GM23338 (cell line): ENCODE data around the gene IDUA. TPM values are rescaled to one million over a fixed set of nuclear protein-coding genes. Genes with fewer than 3 reads are reported as not detected.

Experiments
- ATAC-seq: fragments of 200-7000 bp; cut with Tn5 transposase; 3 replicates; pipeline ENCODE4 v1.9.1; 2020
- DNase-seq: peaks from one replicate; pipeline ENCODE4 v3.0.0-alpha.2; 2015; ENCODE audit warnings: low spot score
- H2AFZ ChIP-seq: fragments of 200-600 bp; sonication (generic); 2 replicates; pipeline ENCODE4 v1.8.0; 2016; ENCODE audit warnings: antibody characterized with exemption, mild to moderate bottlenecking, moderate library complexity
- H3F3A ChIP-seq: fragments of 200-600 bp; sonication (generic); replicated peaks from 2 replicates; pipeline ENCODE4 v1.8.0; 2017; ENCODE audit warnings: antibody characterized with exemption, mixed run types, low read depth
- H3K27ac ChIP-seq: fragments of 200-600 bp; sonication (generic); 2 replicates; pipeline ENCODE4 v1.6.1; 2016; ENCODE audit warnings: low read depth
- H3K27me3 ChIP-seq: fragments of 200-600 bp; sonication (generic); 2 replicates; pipeline ENCODE4 v1.8.0; 2016; ENCODE audit warnings: mild to moderate bottlenecking, mixed run types, moderate library complexity; ENCODE audit not compliant: insufficient read depth
- H3K36me3 ChIP-seq: fragments of 200-600 bp; sonication (generic); 2 replicates; pipeline ENCODE4 v1.8.0; 2016; ENCODE audit warnings: mild to moderate bottlenecking; ENCODE audit not compliant: insufficient read depth
- H3K4me1 ChIP-seq: fragments of 200-600 bp; sonication (generic); 2 replicates; pipeline ENCODE4 v1.8.0; 2016; ENCODE audit warnings: mild to moderate bottlenecking, moderate library complexity; ENCODE audit not compliant: insufficient read depth
- H3K4me2 ChIP-seq: fragments of 200-600 bp; sonication (generic); 2 replicates; pipeline ENCODE4 v1.7.1; 2017; ENCODE audit warnings: mixed run types
- H3K4me3 ChIP-seq: fragments of 200-600 bp; sonication (generic); 2 replicates; pipeline ENCODE4 v1.6.1; 2016; ENCODE audit warnings: mixed run types
- H3K79me2 ChIP-seq: fragments of 200-600 bp; sonication (generic); replicated peaks from 2 replicates; pipeline ENCODE4 v1.8.0; 2017; ENCODE audit warnings: mild to moderate bottlenecking; ENCODE audit not compliant: insufficient read depth
- H3K9me2 ChIP-seq: fragments of 200-600 bp; sonication (generic); 2 replicates; pipeline ENCODE4 v1.8.0; 2017; ENCODE audit not compliant: insufficient read depth
- H4K20me1 ChIP-seq: fragments of 200-600 bp; sonication (generic); replicated peaks from 2 replicates; pipeline ENCODE4 v1.8.0; 2017; ENCODE audit warnings: mild to moderate bottlenecking; ENCODE audit not compliant: insufficient read depth
- H3K27ac Mint-ChIP-seq: 2 replicates; pipeline ENCODE4 v1.8.0; 2020; ENCODE audit warnings: inconsistent platforms, mild to moderate bottlenecking, moderate library complexity, mixed read lengths
- H3K27me3 Mint-ChIP-seq: 3 replicates; pipeline ENCODE4 v1.8.0; 2022; ENCODE audit warnings: low read depth, mild to moderate bottlenecking, moderate library complexity, mixed read lengths, inconsistent platforms; ENCODE audit not compliant: insufficient read depth, poor library complexity
- H3K36me3 Mint-ChIP-seq: 3 replicates; pipeline ENCODE4 v1.8.0; 2021; ENCODE audit warnings: low read depth, mild to moderate bottlenecking, inconsistent platforms, moderate library complexity, mixed read lengths
- H3K4me1 Mint-ChIP-seq: 3 replicates; pipeline ENCODE4 v1.8.0; 2020; ENCODE audit warnings: mild to moderate bottlenecking, inconsistent platforms, mixed read lengths
- H3K4me3 Mint-ChIP-seq: 3 replicates; pipeline ENCODE4 v1.8.0; 2021; ENCODE audit warnings: moderate library complexity, mild to moderate bottlenecking, inconsistent platforms, mixed read lengths
- H3K9me3 Mint-ChIP-seq: 3 replicates; pipeline ENCODE4 v1.8.0; 2020; ENCODE audit warnings: moderate library complexity, mild to moderate bottlenecking, inconsistent platforms, mixed read lengths
- CREB1 ChIP-seq: fragments of 250-450 bp; sonication (Bioruptor Pico); IDR thresholded peaks from 2 replicates; pipeline ENCODE4 v1.5.0; 2020; ENCODE audit warnings: low read depth, mild to moderate bottlenecking, moderate library complexity
- CTCF ChIP-seq, 2 experiments: fragments of 200-600 bp in 1 of 2; sonication (generic) in 1 of 2; conservative IDR thresholded peaks; 2 replicates each; pipeline versions ENCODE4 v1.5.1 to v1.6.1; 2016 to 2017; ENCODE audit warnings: antibody characterized with exemption in 2 of 2, low read depth in 2 of 2, mild to moderate bottlenecking in 2 of 2, moderate library complexity in 1 of 2
- ETS1 ChIP-seq: IDR thresholded peaks from 2 replicates; pipeline ENCODE4 v1.6.1; 2016; ENCODE audit warnings: antibody characterized with exemption
- EZH2 ChIP-seq: fragments of 200-600 bp; sonication (generic); IDR thresholded peaks from one replicate; pipeline ENCODE4 v1.8.0; 2017; ENCODE audit warnings: antibody characterized with exemption, mild to moderate bottlenecking, low read depth; ENCODE audit not compliant: unreplicated experiment
- JUNB ChIP-seq: IDR thresholded peaks from one replicate; pipeline ENCODE4 v1.6.1; 2016; ENCODE audit warnings: antibody characterized with exemption; ENCODE audit not compliant: unreplicated experiment
- NANOG ChIP-seq: IDR thresholded peaks from 2 replicates; pipeline ENCODE4 v1.6.1; 2016; ENCODE audit warnings: antibody characterized with exemption, borderline replicate concordance
- POLR2AphosphoS5 ChIP-seq: IDR thresholded peaks from 2 replicates; pipeline ENCODE4 v1.6.1; 2016; ENCODE audit warnings: antibody characterized with exemption, low read depth
- REST ChIP-seq: IDR thresholded peaks from one replicate; pipeline ENCODE4 v1.6.1; 2018; ENCODE audit warnings: antibody characterized with exemption; ENCODE audit not compliant: unreplicated experiment
- STAT1 ChIP-seq: IDR thresholded peaks from one replicate; pipeline ENCODE4 v1.6.1; 2016; ENCODE audit warnings: antibody characterized with exemption; ENCODE audit not compliant: unreplicated experiment
- ZNF114 ChIP-seq: fragments of 250-450 bp; sonication (Bioruptor Pico); IDR thresholded peaks from 2 replicates; pipeline ENCODE4 v1.5.0; 2020; ENCODE audit warnings: mild to moderate bottlenecking, moderate library complexity
- ZNF331 ChIP-seq: fragments of 250-450 bp; sonication (Bioruptor Pico); IDR thresholded peaks from 2 replicates; pipeline ENCODE4 v1.5.0; 2020; ENCODE audit warnings: low read depth, mild to moderate bottlenecking, moderate library complexity
- polyA plus RNA-seq: library from polyadenylated mRNA; unstranded; fragments of >200 nt; fragmentation: Nextera tagmentation; extraction: Ambion mirVana; gene quantifications from 2 replicates; pipeline ENCODE4 v1.2.1, GENCODE V29; 2016
- total RNA-seq: library from RNA; depleted of rRNA; stranded (reverse); fragments of >200 nt; shearing (Covaris generic); gene quantifications from 2 replicates; pipeline ENCODE4 v1.2.3, GENCODE V29; 2014
- TF ChIP-seq, protein P1 (sequence below): fragments of 250-450 bp; sonication (Bioruptor Pico); IDR thresholded peaks from 2 replicates; pipeline ENCODE4 v1.5.0; 2020; ENCODE audit warnings: mild to moderate bottlenecking, moderate library complexity

IDUA gene
- total and polyA plus RNA-seq, 2 experiments from 2014 or later, result 1.3 to 6.1 TPM

- Histone ChIP-seq H3F3A (no peaks in the 10 kb centered on the region), H3K4me3 (no peak overlapping the region), H3K79me2 (no peaks in the 10 kb centered on the region), H4K20me1 (no peaks in the 10 kb centered on the region), H3K4me2 (no peak overlapping the region), H3K27me3 (no peaks in the 10 kb centered on the region), H3K36me3 (no peaks in the 10 kb centered on the region), H3K4me1 (no peaks in the 10 kb centered on the region), H3K27ac (no peak overlapping the region), H3K9me2 (no peaks in the 10 kb centered on the region), H2AFZ (no peak overlapping the region)
- Mint-ChIP-seq H3K27ac (no peak overlapping the region), H3K4me1 (peaks cover 13% of the 10 kb centered on the region), H3K36me3 (peaks cover 3% of the 10 kb centered on the region; the same call in 1 of the 3 replicates), H3K27me3 (peaks cover 18% of the 10 kb centered on the region), H3K4me3 (no peak overlapping the region), H3K9me3 (peaks cover 3% of the 10 kb centered on the region; the same call in 2 of the 3 replicates)
- TF ChIP-seq CTCF (conservative IDR thresholded peaks at IDR 0.05; ENCODE audit: low read depth in 2 of 2) (no peak), EZH2 (no peak), JUNB (no peak), ZNF331 (no peak), ZNF114 (CRISPR knock-in tag) (no peak), POLR2AphosphoS5 (no peak), ETS1 (no peak), NANOG (no peak), STAT1 (no peak), REST (no peak), CREB1 (CRISPR knock-in tag) (no peak)
- TF ChIP-seq, protein P1, sequence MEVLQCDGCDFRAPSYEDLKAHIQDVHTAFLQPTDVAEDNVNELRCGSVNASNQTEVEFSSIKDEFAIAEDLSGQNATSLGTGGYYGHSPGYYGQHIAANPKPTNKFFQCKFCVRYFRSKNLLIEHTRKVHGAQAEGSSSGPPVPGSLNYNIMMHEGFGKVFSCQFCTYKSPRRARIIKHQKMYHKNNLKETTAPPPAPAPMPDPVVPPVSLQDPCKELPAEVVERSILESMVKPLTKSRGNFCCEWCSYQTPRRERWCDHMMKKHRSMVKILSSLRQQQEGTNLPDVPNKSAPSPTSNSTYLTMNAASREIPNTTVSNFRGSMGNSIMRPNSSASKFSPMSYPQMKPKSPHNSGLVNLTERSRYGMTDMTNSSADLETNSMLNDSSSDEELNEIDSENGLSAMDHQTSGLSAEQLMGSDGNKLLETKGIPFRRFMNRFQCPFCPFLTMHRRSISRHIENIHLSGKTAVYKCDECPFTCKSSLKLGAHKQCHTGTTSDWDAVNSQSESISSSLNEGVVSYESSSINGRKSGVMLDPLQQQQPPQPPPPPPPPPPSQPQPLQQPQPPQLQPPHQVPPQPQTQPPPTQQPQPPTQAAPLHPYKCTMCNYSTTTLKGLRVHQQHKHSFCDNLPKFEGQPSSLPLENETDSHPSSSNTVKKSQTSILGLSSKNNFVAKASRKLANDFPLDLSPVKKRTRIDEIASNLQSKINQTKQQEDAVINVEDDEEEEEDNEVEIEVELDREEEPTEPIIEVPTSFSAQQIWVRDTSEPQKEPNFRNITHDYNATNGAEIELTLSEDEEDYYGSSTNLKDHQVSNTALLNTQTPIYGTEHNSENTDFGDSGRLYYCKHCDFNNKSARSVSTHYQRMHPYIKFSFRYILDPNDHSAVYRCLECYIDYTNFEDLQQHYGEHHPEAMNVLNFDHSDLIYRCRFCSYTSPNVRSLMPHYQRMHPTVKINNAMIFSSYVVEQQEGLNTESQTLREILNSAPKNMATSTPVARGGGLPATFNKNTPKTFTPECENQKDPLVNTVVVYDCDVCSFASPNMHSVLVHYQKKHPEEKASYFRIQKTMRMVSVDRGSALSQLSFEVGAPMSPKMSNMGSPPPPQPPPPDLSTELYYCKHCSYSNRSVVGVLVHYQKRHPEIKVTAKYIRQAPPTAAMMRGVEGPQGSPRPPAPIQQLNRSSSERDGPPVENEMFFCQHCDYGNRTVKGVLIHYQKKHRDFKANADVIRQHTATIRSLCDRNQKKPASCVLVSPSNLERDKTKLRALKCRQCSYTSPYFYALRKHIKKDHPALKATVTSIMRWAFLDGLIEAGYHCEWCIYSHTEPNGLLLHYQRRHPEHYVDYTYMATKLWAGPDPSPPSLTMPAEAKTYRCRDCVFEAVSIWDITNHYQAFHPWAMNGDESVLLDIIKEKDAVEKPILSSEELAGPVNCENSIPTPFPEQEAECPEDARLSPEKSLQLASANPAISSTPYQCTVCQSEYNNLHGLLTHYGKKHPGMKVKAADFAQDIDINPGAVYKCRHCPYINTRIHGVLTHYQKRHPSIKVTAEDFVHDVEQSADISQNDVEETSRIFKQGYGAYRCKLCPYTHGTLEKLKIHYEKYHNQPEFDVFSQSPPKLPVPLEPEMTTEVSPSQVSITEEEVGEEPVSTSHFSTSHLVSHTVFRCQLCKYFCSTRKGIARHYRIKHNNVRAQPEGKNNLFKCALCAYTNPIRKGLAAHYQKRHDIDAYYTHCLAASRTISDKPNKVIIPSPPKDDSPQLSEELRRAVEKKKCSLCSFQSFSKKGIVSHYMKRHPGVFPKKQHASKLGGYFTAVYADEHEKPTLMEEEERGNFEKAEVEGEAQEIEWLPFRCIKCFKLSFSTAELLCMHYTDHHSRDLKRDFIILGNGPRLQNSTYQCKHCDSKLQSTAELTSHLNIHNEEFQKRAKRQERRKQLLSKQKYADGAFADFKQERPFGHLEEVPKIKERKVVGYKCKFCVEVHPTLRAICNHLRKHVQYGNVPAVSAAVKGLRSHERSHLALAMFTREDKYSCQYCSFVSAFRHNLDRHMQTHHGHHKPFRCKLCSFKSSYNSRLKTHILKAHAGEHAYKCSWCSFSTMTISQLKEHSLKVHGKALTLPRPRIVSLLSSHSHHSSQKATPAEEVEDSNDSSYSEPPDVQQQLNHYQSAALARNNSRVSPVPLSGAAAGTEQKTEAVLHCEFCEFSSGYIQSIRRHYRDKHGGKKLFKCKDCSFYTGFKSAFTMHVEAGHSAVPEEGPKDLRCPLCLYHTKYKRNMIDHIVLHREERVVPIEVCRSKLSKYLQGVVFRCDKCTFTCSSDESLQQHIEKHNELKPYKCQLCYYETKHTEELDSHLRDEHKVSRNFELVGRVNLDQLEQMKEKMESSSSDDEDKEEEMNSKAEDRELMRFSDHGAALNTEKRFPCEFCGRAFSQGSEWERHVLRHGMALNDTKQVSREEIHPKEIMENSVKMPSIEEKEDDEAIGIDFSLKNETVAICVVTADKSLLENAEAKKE (CRISPR knock-in tag), result no peak
- ATAC-seq (no peak), DNase-seq (no peak)
These were observed 55.7 kb downstream of the IDUA start for GRCh38 chr4:1042352-1043055.
